Loucy (cell line): ENCODE results near the gene FAM193A.

Source experiments
- H2AFZ ChIP-seq: fragments of 200-600 bp; sonication (generic); 2 replicates; pipeline ENCODE4 v1.6.0; 2016; ENCODE audit warnings: antibody characterized with exemption, mild to moderate bottlenecking, low read length, moderate library complexity
- H3F3A ChIP-seq: fragments of 200-600 bp; 2 replicates; pipeline ENCODE4 v1.6.0; 2016; ENCODE audit warnings: antibody characterized with exemption, low read depth, mild to moderate bottlenecking
- H3K27me3 ChIP-seq: fragments of 200-600 bp; sonication (generic); 2 replicates; pipeline ENCODE4 v1.6.1; 2014; ENCODE audit warnings: low read length, mild to moderate bottlenecking; ENCODE audit not compliant: insufficient read depth, poor library complexity, severe bottlenecking
- H3K36me3 ChIP-seq: fragments of 200-600 bp; sonication (generic); 2 replicates; pipeline ENCODE4 v1.6.1; 2016; ENCODE audit warnings: low read length; ENCODE audit not compliant: insufficient read depth
- H3K4me1 ChIP-seq: fragments of 200-600 bp; sonication (generic); 2 replicates; pipeline ENCODE4 v1.5.1; 2014; ENCODE audit warnings: low read length, mild to moderate bottlenecking; ENCODE audit not compliant: insufficient read depth, poor library complexity, severe bottlenecking
- H3K4me2 ChIP-seq: fragments of 200-600 bp; sonication (generic); 2 replicates; pipeline ENCODE4 v1.6.0; 2014; ENCODE audit warnings: antibody characterized with exemption, low read length, low read depth, mild to moderate bottlenecking; ENCODE audit not compliant: poor library complexity, severe bottlenecking
- H3K4me3 ChIP-seq: fragments of 200-600 bp; sonication (generic); 2 replicates; pipeline ENCODE4 v1.5.1; 2014; ENCODE audit warnings: low read length, mild to moderate bottlenecking, mixed read lengths; ENCODE audit not compliant: poor library complexity, severe bottlenecking
- H3K79me2 ChIP-seq: fragments of 200-600 bp; sonication (generic); 2 replicates; pipeline ENCODE4 v1.6.1; 2014; ENCODE audit warnings: low read length; ENCODE audit not compliant: insufficient read depth
- H3K9ac ChIP-seq: fragments of 200-600 bp; sonication (generic); 2 replicates; pipeline ENCODE4 v1.6.0; 2014; ENCODE audit warnings: mild to moderate bottlenecking, low read depth, low read length, moderate library complexity; ENCODE audit not compliant: poor library complexity, severe bottlenecking
- H3K9me2 ChIP-seq: fragments of 200-600 bp; sonication (generic); replicated peaks from 2 replicates; pipeline ENCODE4 v1.6.1; 2016; ENCODE audit warnings: low read depth, low read length, mixed read lengths
- H3K9me3 ChIP-seq: fragments of 200-600 bp; sonication (generic); 2 replicates; pipeline ENCODE4 v1.6.1; 2014; ENCODE audit warnings: mild to moderate bottlenecking, antibody characterized with exemption, low read length, low read depth; ENCODE audit not compliant: insufficient read depth
- H4K20me1 ChIP-seq: fragments of 200-600 bp; sonication (generic); 2 replicates; pipeline ENCODE4 v1.6.0; 2014; ENCODE audit warnings: antibody characterized with exemption, low read length, mild to moderate bottlenecking; ENCODE audit not compliant: insufficient read depth, poor library complexity, severe bottlenecking
- EZH2phosphoT487 ChIP-seq: fragments of 200-600 bp; IDR thresholded peaks from 2 replicates; pipeline ENCODE4 v1.6.1; 2018; ENCODE audit warnings: antibody characterized with exemption, mild to moderate bottlenecking, moderate library complexity, borderline replicate concordance
- TF ChIP-seq, protein P1 (sequence below): fragments of 200-600 bp; sonication (generic); conservative IDR thresholded peaks from 2 replicates; pipeline ENCODE4 v1.5.1; 2014; ENCODE audit warnings: mild to moderate bottlenecking, antibody characterized with exemption, low read length

Gene FAM193A, protein sequence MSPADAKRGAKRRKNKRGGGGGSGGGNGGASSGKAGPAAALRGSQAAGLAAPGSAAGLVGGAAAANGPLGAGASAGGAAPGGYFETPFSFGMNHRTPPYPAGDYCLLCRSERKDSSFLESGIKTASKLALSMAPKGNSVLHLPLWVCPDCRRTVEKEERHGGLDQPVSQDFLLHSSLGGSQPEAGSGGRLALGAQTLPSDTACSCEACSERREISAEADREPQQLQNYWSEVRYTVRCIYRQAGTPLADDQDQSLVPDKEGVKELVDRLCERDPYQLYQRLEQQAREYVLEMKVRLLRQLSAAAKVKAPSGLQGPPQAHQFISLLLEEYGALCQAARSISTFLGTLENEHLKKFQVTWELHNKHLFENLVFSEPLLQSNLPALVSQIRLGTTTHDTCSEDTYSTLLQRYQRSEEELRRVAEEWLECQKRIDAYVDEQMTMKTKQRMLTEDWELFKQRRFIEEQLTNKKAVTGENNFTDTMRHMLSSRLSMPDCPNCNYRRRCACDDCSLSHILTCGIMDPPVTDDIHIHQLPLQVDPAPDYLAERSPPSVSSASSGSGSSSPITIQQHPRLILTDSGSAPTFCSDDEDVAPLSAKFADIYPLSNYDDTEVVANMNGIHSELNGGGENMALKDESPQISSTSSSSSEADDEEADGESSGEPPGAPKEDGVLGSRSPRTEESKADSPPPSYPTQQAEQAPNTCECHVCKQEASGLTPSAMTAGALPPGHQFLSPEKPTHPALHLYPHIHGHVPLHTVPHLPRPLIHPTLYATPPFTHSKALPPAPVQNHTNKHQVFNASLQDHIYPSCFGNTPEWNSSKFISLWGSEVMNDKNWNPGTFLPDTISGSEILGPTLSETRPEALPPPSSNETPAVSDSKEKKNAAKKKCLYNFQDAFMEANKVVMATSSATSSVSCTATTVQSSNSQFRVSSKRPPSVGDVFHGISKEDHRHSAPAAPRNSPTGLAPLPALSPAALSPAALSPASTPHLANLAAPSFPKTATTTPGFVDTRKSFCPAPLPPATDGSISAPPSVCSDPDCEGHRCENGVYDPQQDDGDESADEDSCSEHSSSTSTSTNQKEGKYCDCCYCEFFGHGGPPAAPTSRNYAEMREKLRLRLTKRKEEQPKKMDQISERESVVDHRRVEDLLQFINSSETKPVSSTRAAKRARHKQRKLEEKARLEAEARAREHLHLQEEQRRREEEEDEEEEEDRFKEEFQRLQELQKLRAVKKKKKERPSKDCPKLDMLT (N-terminal part only)

DNA sequence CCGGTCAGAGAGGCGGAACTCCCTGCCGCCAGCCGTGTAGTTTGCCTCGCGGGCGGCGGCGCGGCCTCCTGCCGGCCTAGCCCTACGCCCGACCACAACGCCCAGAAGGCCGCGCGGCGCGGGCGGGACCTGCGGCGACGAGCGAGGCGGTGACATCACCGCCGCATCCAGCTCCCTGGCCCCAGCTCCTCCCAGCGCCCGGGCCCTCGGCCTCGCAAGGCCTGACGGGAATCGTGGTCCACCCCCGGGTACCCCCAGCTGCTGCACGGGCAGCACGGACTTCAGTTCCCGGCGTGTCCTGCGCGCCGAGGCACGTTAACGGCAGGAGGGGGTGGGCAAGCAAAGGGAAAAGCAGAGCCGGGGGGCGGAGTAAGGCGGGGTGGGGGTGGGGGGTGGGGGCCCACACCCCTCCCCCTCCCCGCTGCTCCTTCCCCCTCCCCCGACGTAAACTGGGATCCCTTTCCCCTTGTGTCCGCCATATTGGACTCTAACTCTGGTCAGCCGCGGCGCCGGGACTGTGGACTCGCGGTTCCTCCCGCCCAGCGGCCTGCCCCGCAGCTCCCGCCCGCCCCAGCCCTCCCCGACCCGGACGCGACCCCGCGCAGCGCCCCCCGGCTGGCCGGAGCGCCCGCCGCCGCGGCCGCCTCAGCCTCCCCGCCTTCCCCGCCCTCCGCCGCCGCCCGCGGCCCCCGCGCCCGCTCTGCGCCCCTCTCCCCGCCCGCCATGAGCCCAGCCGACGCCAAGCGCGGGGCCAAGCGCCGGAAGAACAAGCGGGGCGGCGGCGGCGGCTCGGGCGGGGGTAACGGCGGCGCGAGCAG lies at the start of gene FAM193A:
FAM193A (plus strand) TSS at position 455 of the 818 bp plus-strand sequence; CDS start at position 724, 269 bp downstream.
- peak within 1 kb of the TSS; percentile 88 for H3K9ac ChIP-seq
- H4K20me1 ChIP-seq, result peaks cover 36% of the 10 kb centered on the region
- peak within 1 kb of the TSS; percentile 94 for H3K4me2 ChIP-seq
- H3F3A ChIP-seq, result no peaks in the 10 kb centered on the region
- peak within 1 kb of the TSS; percentile 91 for H2AFZ ChIP-seq
- peaks cover 25% of the 10 kb centered on the region for H3K4me1 ChIP-seq
- peak within 1 kb of the TSS; percentile 90 for H3K4me3 ChIP-seq
- no peak for TF ChIP-seq EZH2phosphoT487
- TF ChIP-seq, protein P1, sequence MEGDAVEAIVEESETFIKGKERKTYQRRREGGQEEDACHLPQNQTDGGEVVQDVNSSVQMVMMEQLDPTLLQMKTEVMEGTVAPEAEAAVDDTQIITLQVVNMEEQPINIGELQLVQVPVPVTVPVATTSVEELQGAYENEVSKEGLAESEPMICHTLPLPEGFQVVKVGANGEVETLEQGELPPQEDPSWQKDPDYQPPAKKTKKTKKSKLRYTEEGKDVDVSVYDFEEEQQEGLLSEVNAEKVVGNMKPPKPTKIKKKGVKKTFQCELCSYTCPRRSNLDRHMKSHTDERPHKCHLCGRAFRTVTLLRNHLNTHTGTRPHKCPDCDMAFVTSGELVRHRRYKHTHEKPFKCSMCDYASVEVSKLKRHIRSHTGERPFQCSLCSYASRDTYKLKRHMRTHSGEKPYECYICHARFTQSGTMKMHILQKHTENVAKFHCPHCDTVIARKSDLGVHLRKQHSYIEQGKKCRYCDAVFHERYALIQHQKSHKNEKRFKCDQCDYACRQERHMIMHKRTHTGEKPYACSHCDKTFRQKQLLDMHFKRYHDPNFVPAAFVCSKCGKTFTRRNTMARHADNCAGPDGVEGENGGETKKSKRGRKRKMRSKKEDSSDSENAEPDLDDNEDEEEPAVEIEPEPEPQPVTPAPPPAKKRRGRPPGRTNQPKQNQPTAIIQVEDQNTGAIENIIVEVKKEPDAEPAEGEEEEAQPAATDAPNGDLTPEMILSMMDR, result no peak
- no peaks in the 10 kb centered on the region for H3K36me3 ChIP-seq
- H3K9me2 ChIP-seq, result no peaks in the 10 kb centered on the region
- peaks cover 45% of the 10 kb centered on the region for H3K79me2 ChIP-seq
- no peaks in the 10 kb centered on the region for H3K27me3 ChIP-seq
- H3K9me3 ChIP-seq, result no peaks in the 10 kb centered on the region

DNA sequence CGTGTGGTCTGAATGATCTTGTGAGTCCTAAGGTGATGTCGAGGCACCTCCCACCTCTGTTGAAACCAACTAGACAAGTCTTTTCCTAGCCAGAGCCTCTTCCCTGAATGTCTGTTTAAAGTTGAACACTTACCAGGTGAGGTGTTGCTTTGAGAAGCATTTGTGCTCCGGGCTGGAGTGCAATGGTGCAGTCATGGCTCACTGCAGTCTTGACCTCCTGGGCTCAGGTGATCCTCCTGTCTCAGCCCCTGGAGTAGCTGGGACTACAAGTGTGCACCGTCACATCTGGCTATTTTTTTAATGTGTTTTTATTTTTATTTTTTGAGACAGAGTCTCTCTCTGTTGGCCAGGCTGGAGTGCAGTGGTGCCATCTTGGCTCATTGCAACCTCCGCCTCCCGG lies 49.5 kb upstream of the FAM193A start:
- peaks cover 44% of the 10 kb centered on the region for H3K36me3 ChIP-seq
- no peak overlapping the region for H2AFZ ChIP-seq
- no peaks in the 10 kb centered on the region for H3K9me3 ChIP-seq
- no peak overlapping the region for H3K4me2 ChIP-seq
- H3K4me1 ChIP-seq, result peaks cover 8% of the 10 kb centered on the region
- peaks cover 98% of the 10 kb centered on the region for H3K79me2 ChIP-seq
- TF ChIP-seq, protein P1, result no peak
- no peak for TF ChIP-seq EZH2phosphoT487
- no peaks in the 10 kb centered on the region for H3F3A ChIP-seq
- no peaks in the 10 kb centered on the region for H3K27me3 ChIP-seq
- no peak overlapping the region for H3K4me3 ChIP-seq
- peaks cover 98% of the 10 kb centered on the region for H4K20me1 ChIP-seq
- no peak overlapping the region for H3K9ac ChIP-seq
- no peaks in the 10 kb centered on the region for H3K9me2 ChIP-seq

DNA sequence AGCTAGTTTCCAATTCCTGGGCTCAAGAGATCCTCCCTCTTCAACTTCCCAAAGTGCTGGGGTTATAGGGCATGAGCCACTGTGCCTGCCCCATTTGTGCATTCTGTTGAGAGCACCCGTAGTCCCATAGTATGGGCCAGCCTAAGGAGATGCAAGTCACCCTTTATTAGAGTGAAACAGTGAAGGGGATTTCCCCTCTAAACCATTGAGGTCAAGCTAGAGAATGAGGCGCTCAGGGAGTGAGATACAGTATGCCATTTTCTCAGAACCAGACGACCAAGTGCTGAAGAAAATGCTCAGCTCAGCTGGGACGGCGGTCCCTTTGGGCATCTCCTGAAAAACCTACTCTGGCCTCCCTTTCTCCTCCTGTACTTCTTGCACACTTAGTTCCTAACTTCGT lies 48.8 kb upstream of the FAM193A start:
- Histone ChIP-seq H3K9ac (no peak overlapping the region), H3K9me3 (no peaks in the 10 kb centered on the region), H3K4me2 (no peak overlapping the region), H4K20me1 (peaks cover 98% of the 10 kb centered on the region), H3K79me2 (peaks cover 98% of the 10 kb centered on the region), H3K4me1 (peaks cover 1% of the 10 kb centered on the region), H3K27me3 (no peaks in the 10 kb centered on the region), H3K36me3 (peaks cover 50% of the 10 kb centered on the region), H3K4me3 (no peak overlapping the region), H3K9me2 (no peaks in the 10 kb centered on the region), H2AFZ (no peak overlapping the region), H3F3A (no peaks in the 10 kb centered on the region)
- TF ChIP-seq EZH2phosphoT487, result no peak
- TF ChIP-seq, protein P1, result no peak
